H1 (cell line): ENCODE data around the gene PFDN6. TPM values are rescaled to one million over a fixed set of nuclear protein-coding genes. Genes with fewer than 3 reads are reported as not detected.

Experiments
- E2F6 ChIP-seq: IDR thresholded peaks from 2 replicates; pipeline ENCODE4 v1.6.1; 2012; ENCODE audit warnings: inconsistent platforms
- GTF2F1 ChIP-seq: IDR thresholded peaks from 2 replicates; pipeline ENCODE4 v1.6.1; 2012; ENCODE audit warnings: low read depth, low read length, improper control_type of control experiment, borderline replicate concordance
- NRF1 ChIP-seq: IDR thresholded peaks from 2 replicates; pipeline ENCODE4 v1.6.1; 2011; ENCODE audit warnings: mild to moderate bottlenecking, low read depth, low read length, improper control_type of control experiment
- POU5F1 ChIP-seq: IDR thresholded peaks from 2 replicates; pipeline ENCODE4 v1.6.1; 2011; ENCODE audit warnings: low read depth, mild to moderate bottlenecking, low read length, moderate library complexity
- RFX5 ChIP-seq: IDR thresholded peaks from 2 replicates; pipeline ENCODE4 v1.6.1; 2011; ENCODE audit warnings: low read depth, low read length, improper control_type of control experiment, borderline replicate concordance
- SIRT6 ChIP-seq: IDR thresholded peaks from one replicate; pipeline ENCODE4 v1.7.1; 2012; ENCODE audit warnings: low read length, inconsistent platforms
- polyA plus RNA-seq, 7 experiments: library from polyadenylated mRNA; depleted of rRNA in 3 of 7; stranded (reverse) in 5 of 7; unstranded in 2 of 7; fragments of >200 nt in 5 of 7; fragments of 200-250 nt in 2 of 7; gene quantifications; 1 replicate in 5 of 7; 2 replicates in 1 of 7; 4 replicates in 1 of 7; pipeline versions ENCODE4 v1.2.1 to v1.2.3, GENCODE V29; 2011 to 2013; ENCODE audit warnings: missing spikeins in 2 of 7, mixed read lengths in 2 of 7
- total RNA-seq: library from RNA; stranded (reverse); fragmentation: NEBNext Ultra II Directional; extraction: Animal tissue kit (Norgen Biotek cat#: 25700); gene quantifications from 2 replicates; pipeline ENCODE4 v1.2.1, GENCODE V29; 2021
- TF ChIP-seq, protein P1 (sequence below), 3 experiments: IDR thresholded peaks; 1 replicate in 2 of 3; 2 replicates in 1 of 3; pipeline versions ENCODE4 v1.5.1 to v1.6.1; 2011; ENCODE audit warnings: low read length in 3 of 3, mild to moderate bottlenecking in 3 of 3, inconsistent platforms in 2 of 3, low read depth in 1 of 3, moderate library complexity in 1 of 3; ENCODE audit not compliant: insufficient read depth in 1 of 3; ENCODE audit errors: control extremely low read depth in 1 of 3

Gene PFDN6
- total and polyA plus RNA-seq, 2 of the 8 experiments (the other 6 are each of a cell fraction or from before 2014, with no cell fraction given): 32.0 to 95.7 TPM

- no peak; the same call in 1 of the 2 replicates for TF ChIP-seq E2F6
- no peak for TF ChIP-seq GTF2F1
- no peak for TF ChIP-seq RFX5
- TF ChIP-seq, protein P1, sequence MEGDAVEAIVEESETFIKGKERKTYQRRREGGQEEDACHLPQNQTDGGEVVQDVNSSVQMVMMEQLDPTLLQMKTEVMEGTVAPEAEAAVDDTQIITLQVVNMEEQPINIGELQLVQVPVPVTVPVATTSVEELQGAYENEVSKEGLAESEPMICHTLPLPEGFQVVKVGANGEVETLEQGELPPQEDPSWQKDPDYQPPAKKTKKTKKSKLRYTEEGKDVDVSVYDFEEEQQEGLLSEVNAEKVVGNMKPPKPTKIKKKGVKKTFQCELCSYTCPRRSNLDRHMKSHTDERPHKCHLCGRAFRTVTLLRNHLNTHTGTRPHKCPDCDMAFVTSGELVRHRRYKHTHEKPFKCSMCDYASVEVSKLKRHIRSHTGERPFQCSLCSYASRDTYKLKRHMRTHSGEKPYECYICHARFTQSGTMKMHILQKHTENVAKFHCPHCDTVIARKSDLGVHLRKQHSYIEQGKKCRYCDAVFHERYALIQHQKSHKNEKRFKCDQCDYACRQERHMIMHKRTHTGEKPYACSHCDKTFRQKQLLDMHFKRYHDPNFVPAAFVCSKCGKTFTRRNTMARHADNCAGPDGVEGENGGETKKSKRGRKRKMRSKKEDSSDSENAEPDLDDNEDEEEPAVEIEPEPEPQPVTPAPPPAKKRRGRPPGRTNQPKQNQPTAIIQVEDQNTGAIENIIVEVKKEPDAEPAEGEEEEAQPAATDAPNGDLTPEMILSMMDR (IDR thresholded peaks at IDR 0.05; ENCODE audit: control extremely low read depth in 1 of 3, insufficient read depth in 1 of 3, low read depth in 1 of 3, low read length in 3 of 3): no peak
- TF ChIP-seq POU5F1: no peak
- no peak for TF ChIP-seq SIRT6
- TF ChIP-seq NRF1: no peak
These were observed at the start of gene PFDN6, which contains the start of gene WDR46 (continued) for GRCh38 chr6:33288921-33289783.
